ENCODE measurements around the gene MRPL28. TPM values are rescaled to one million over a fixed set of nuclear protein-coding genes. Genes with fewer than 3 reads are reported as not detected.
"Not testable (repeated sequence)": the region's sequence is repeated elsewhere in the genome, so short reads cannot be mapped to it uniquely, and the experiment has no call there.

Gene MRPL28
- total RNA-seq, 4 donors from 2014 or later = 45.1 to 79.5 (median 65.3) TPM

DNA sequence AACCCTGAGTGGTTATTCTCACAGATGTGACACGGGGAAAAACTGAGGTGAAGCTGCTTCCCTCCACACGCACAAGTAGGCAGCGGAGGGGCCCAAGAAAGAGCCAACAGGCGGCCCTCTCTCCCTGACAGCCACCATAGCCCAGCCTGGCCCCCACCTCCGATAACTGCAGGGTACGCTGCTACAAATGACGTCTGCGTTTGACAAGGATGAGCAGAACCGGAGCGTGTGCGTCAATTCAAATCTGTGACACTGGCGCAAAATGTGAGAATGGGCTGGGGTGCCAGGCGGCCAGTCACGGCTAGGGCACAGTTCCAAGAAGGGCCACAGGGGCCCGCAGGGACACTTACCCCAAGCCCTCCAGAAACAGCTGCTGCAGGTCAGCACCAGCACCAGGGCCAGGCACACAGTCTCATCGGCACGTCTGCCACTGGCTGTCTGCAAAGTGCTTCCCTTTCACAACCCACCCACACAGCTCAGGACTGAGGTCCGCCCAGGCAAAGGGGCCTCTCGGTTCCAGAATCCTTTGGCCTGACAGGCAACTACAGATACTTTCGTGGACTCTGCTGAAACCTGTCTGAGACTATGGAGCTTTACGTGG, 32.3 kb downstream of the MRPL28 start:
- DNase-seq (ENCODE audit: low spot score in 2 of 2) = no peak
- Histone ChIP-seq H3K27me3 (no peaks in the 10 kb centered on the region), H3K27ac (no peak overlapping the region), H3K9me3 (no peaks in the 10 kb centered on the region), H3K36me3 (peaks cover 0 to 6% (median 0%) of the 10 kb centered on the region in 3 donors), H3K4me1 (peaks cover 0 to 9% (median 3%) of the 10 kb centered on the region in 4 donors), H3K4me3 (no peak overlapping the region)
- TF ChIP-seq POLR2A (IDR thresholded peaks at IDR 0.05) = no peak
- no peak for TF ChIP-seq EP300 (IDR thresholded peaks at IDR 0.05)
- no peak for TF ChIP-seq CTCF (IDR thresholded peaks at IDR 0.05)
- WGBS, 2 donors = 70 to 78% methylated on average over 21 of the region's 21 CpGs

DNA sequence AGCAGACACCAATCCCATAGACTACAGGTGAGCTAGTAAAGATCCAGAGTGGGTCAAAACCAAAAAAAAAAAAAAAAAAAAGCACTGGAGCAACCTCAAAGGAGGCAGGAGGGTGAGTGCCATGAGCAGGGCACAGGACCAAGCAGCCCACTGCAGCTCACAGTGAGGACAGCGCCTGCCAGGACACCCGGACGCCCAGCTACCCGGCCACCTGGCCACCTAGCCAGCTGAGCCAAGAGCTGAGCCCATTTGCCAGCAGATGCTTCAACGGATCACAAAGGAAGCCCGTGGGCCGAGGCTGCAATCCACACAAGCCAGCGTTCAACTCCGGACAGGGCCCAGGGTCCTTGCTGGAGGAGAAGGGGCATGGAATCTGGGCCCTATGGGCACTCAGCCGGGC, 32.9 kb downstream of the MRPL28 start:
- TF ChIP-seq EP300 (IDR thresholded peaks at IDR 0.05) (no peak), CTCF (IDR thresholded peaks at IDR 0.05) (no peak), POLR2A (IDR thresholded peaks at IDR 0.05) (no peak)
- H3K27ac ChIP-seq = no peak overlapping the region
- peaks cover 0 to 6% (median 0%) of the 10 kb centered on the region in 3 donors for H3K36me3 ChIP-seq
- H3K4me1 ChIP-seq = peaks cover 0 to 8% (median 3%) of the 10 kb centered on the region in 4 donors
- no peak for DNase-seq (ENCODE audit: low spot score in 2 of 2)
- H3K4me3 ChIP-seq = no peak overlapping the region
- WGBS, 2 donors = 76% methylated on average over 4 to 10 of the region's 10 CpGs
- no peaks in the 10 kb centered on the region for H3K9me3 ChIP-seq
- H3K27me3 ChIP-seq = no peaks in the 10 kb centered on the region

- H3K36me3 ChIP-seq = no peaks in the 10 kb centered on the region
- no peak for TF ChIP-seq CTCF (IDR thresholded peaks at IDR 0.05)
- no peak for TF ChIP-seq POLR2A (IDR thresholded peaks at IDR 0.05)
- TF ChIP-seq EP300 (IDR thresholded peaks at IDR 0.05) = no peak
- WGBS, 2 donors = 87 to 92% methylated on average over 11 of the region's 11 CpGs
- H3K9me3 ChIP-seq = no peaks in the 10 kb centered on the region
- no peak overlapping the region for H3K27ac ChIP-seq
- no peaks in the 10 kb centered on the region for H3K27me3 ChIP-seq
- peaks cover 0 to 6% (median 3%) of the 10 kb centered on the region in 4 donors for H3K4me1 ChIP-seq
- no peak for DNase-seq (ENCODE audit: low spot score in 2 of 2)
- H3K4me3 ChIP-seq = no peak overlapping the region
These were observed 34.1 kb downstream of the MRPL28 start for GRCh38 chr16:336269-336668.

- DNase-seq (ENCODE audit: low spot score in 2 of 2); H3K27ac ChIP-seq; H3K27me3 ChIP-seq; H3K9me3 ChIP-seq; H3K36me3 ChIP-seq; H3K4me3 ChIP-seq: not testable (repeated sequence)
- peaks cover 0 to 16% (median 3%) of the 10 kb centered on the region in 4 donors for H3K4me1 ChIP-seq
- WGBS, 2 donors = 89 to 91% methylated on average over 11 of the region's 11 CpGs
These were observed 35.3 kb downstream of the MRPL28 start for GRCh38 chr16:334861-335632.

DNA sequence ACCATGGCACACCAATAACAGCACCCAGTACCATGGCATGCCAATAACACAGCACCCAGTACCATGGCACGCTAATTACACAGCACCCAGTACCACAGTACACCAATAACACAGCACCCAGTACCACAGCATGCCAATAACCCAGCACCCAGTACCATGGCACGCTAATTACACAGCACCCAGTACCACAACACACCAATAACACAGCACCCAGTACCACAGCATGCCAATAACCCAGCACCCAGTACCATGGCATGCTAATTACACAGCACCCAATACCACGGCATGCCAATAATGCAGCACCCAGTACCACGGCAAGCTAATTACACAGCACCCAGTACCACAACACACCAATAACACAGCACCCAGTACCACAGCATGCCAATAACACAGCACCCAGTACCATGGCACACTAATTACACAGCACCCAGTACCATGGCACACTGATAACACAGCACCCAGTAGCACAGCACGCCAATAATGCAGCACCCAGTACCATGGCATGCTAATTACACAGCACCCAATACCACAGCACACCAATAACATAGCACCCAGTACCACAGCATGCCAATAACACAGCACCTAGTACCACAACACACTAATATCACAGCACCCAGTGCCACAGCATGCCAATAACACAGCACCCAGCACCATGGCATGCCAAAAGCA, 36.0 kb downstream of the MRPL28 start:
- H3K9me3 ChIP-seq; H3K36me3 ChIP-seq; H3K27ac ChIP-seq; H3K27me3 ChIP-seq; H3K4me3 ChIP-seq; DNase-seq (ENCODE audit: low spot score in 2 of 2): not testable (repeated sequence)
- peaks cover 0 to 11% (median 2%) of the 10 kb centered on the region in 4 donors for H3K4me1 ChIP-seq
- 94 to 95% methylated on average over 4 to 5 of the region's 5 CpGs for WGBS, 2 donors

Measured in tibial nerve (tissue), 4 donors.